Pancreas (tissue), 10 donors: ENCODE measurements around the gene SLC34A3. TPM values are rescaled to one million over a fixed set of nuclear protein-coding genes. Genes with fewer than 3 reads are reported as not detected.

Source experiments
- ATAC-seq, 4 donors: fragments of 200-7000 bp; cut with Tn5 transposase; one replicate each; pipeline versions ENCODE4 v1.8.0 to v1.9.1; 2020; ENCODE audit warnings: mild to moderate bottlenecking in 4 of 4, moderate library complexity in 4 of 4
- DNase-seq, 6 donors: peaks; one replicate each; pipeline ENCODE4 v3.0.0-alpha.2; 2020
- FAIRE-seq: peaks from 2 replicates; lab custom pipeline; 2012; peaks lifted over from hg19 to GRCh38; lab: Jason Lieb, UNC
- H3K27ac ChIP-seq, 4 donors: fragments of 200-600 bp; sonication (generic); 1 replicate in 3 of 4; 2 replicates in 1 of 4; pipeline versions ENCODE4 v1.5.0 to v1.8.0; 2020
- H3K27me3 ChIP-seq, 4 donors: fragments of 200-600 bp; one replicate each; pipeline ENCODE4 v1.8.0; 2021
- H3K36me3 ChIP-seq, 3 donors: fragments of 200-600 bp; sonication (generic) in 1 of 3; one replicate each; pipeline versions ENCODE4 v1.5.0 to v1.8.0; 2020 to 2021
- H3K4me1 ChIP-seq, 3 donors: fragments of 200-600 bp; one replicate each; pipeline ENCODE4 v1.8.0; 2021
- H3K4me3 ChIP-seq, 4 donors: fragments of 200-600 bp; sonication (generic) in 2 of 4; one replicate each; pipeline versions ENCODE4 v1.5.0 to v1.8.0; 2020 to 2021
- H3K9me3 ChIP-seq, 4 donors: fragments of 200-600 bp; one replicate each; pipeline ENCODE4 v1.8.0; 2021
- CTCF ChIP-seq, 4 donors: fragments of 200-600 bp; sonication (generic) in 3 of 4; IDR thresholded peaks; one replicate each; pipeline versions ENCODE4 v1.5.0 to v1.8.0; 2021; ENCODE audit warnings: antibody characterized with exemption in 4 of 4
- WGBS, 2 donors: extraction: QIAGEN DNeasy Blood & Tissue Kit; methylation state at CpG; one replicate each; pipeline ENCODE4 v1.1.7; 2013; 5-methylcytosine and 5-hydroxymethylcytosine counted together
- intact Hi-C, 3 donors: fragments of 100-400 bp; cut with DNase I; formaldehyde crosslinking; loops; one replicate each; pipeline versions ENCODE4 v1.11.1 to v1.14.2; 2022
- polyA plus RNA-seq, 2 donors: library from polyadenylated mRNA; stranded (reverse); fragments of 200-250 nt; gene quantifications; one replicate each; pipeline ENCODE4 v1.2.3, GENCODE V29; 2013
- total RNA-seq, 6 donors: library from RNA; stranded (reverse); fragmentation: NEBNext Ultra II Directional in 4 of 6; extraction: Animal tissue kit (Norgen Biotek cat#: 25700) in 4 of 6; gene quantifications; one replicate each; pipeline versions ENCODE4 v1.2.1 to v1.2.4, GENCODE V29; 2021 to 2023
- donor health status: healthy with polysubstance abuse.
- donor health status: DM: no; HTN: no; CAD: no; lungs with moderate emphysema.
- donor health status: DM: no; HTN: no; CAD: no.
- donor health status: control.
- donor health status: control.
- donor health status: Bipolar disorder and iron deficiency.
- donor health status: DM: yes; HTN: yes; CAD: no.
- donor health status: DM: no; HTN: no; CAD: no.
- donor health status: DM: no; HTN: no; CAD: no.
- donor health status: DM: yes; HTN: yes; CAD: no.

SLC34A3 gene
- total and polyA plus RNA-seq, 8 donors = 0.12 to 0.42 (median 0.20) TPM; not detected in 4

GRCh38 chr9:137275203-137275587 lies 44.5 kb downstream of the SLC34A3 start:
- no peak for TF ChIP-seq CTCF (IDR thresholded peaks at IDR 0.05)
- FAIRE-seq (no peak), ATAC-seq (no peak), DNase-seq (no peak)
- Histone ChIP-seq H3K27me3 (no peaks in the 10 kb centered on the region), H3K27ac (no peak overlapping the region), H3K9me3 (no peaks in the 10 kb centered on the region), H3K36me3 (peaks cover 7 to 11% (median 11%) of the 10 kb centered on the region in 3 donors), H3K4me3 (no peak overlapping the region), H3K4me1 (peaks cover 0 to 10% (median 8%) of the 10 kb centered on the region in 3 donors)
- intact Hi-C loops = loop anchor here in 1 of 3 donors (10.0 kb wide), 1 partner anchor 250 kb away; no protein-coding TSS in a partner anchor
- WGBS, 2 donors = 74 to 88% methylated on average over 10 of the region's 10 CpGs

GRCh38 chr9:137275588-137276472 lies 45.1 kb downstream of the SLC34A3 start:
- peaks cover 7 to 11% (median 11%) of the 10 kb centered on the region in 3 donors for H3K36me3 ChIP-seq
- 85 to 92% methylated on average over 24 of the region's 24 CpGs for WGBS, 2 donors
- FAIRE-seq (no peak), ATAC-seq (no peak), DNase-seq (peak in 1 of 6 donors; percentile 15)
- peaks cover 0 to 10% (median 8%) of the 10 kb centered on the region in 3 donors for H3K4me1 ChIP-seq
- TF ChIP-seq CTCF (IDR thresholded peaks at IDR 0.05) = no peak
- H3K27ac ChIP-seq = peak overlapping the region in 3 of 4 donors; percentile 76 to 91 (median 82)
- H3K27me3 ChIP-seq = no peaks in the 10 kb centered on the region
- H3K9me3 ChIP-seq = no peaks in the 10 kb centered on the region
- H3K4me3 ChIP-seq = no peak overlapping the region
- intact Hi-C loops = loop anchor here in 1 of 3 donors (10.0 kb wide), 1 partner anchor 249 kb away; no protein-coding TSS in a partner anchor

GRCh38 chr9:137276473-137277328 lies 46.0 kb downstream of the SLC34A3 start:
- FAIRE-seq (no peak), ATAC-seq (peak; percentile 54 to 64 (median 60)), DNase-seq (peak in 5 of 6 donors; percentile 57 to 84 (median 73))
- peak overlapping the region; percentile 76 to 91 (median 86) for H3K27ac ChIP-seq
- no peak for TF ChIP-seq CTCF (IDR thresholded peaks at IDR 0.05)
- H3K4me1 ChIP-seq = peaks cover 0 to 10% (median 8%) of the 10 kb centered on the region in 3 donors
- intact Hi-C loops = loop anchor here in 1 of 3 donors (10.0 kb wide), 1 partner anchor 248 kb away; no protein-coding TSS in a partner anchor
- peaks cover 7 to 11% (median 11%) of the 10 kb centered on the region in 3 donors for H3K36me3 ChIP-seq
- no peaks in the 10 kb centered on the region for H3K9me3 ChIP-seq
- H3K4me3 ChIP-seq = peak overlapping the region in 3 of 4 donors; percentile 23 to 45 (median 34)
- H3K27me3 ChIP-seq = no peaks in the 10 kb centered on the region
- 47 to 51% methylated on average over 30 of the region's 30 CpGs for WGBS, 2 donors

- 48 to 51% methylated on average over 21 to 25 of the region's 25 CpGs for WGBS, 2 donors
- no peaks in the 10 kb centered on the region for H3K9me3 ChIP-seq
- H3K27ac ChIP-seq = peak within 1 kb of the TSS; percentile 76 to 91 (median 86)
- FAIRE-seq (no peak), ATAC-seq (peak; percentile 55 to 78 (median 77)), DNase-seq (peak; percentile 65 to 89 (median 77))
- H3K4me3 ChIP-seq = peak within 1 kb of the TSS; percentile 10 to 45 (median 28)
- H3K36me3 ChIP-seq = peaks cover 3 to 5% (median 5%) of the 10 kb centered on the region in 3 donors
- intact Hi-C loops = loop anchor here in 1 of 3 donors (10.0 kb wide), 1 partner anchor 247 kb away; no protein-coding TSS in a partner anchor
- TF ChIP-seq CTCF (IDR thresholded peaks at IDR 0.05) = no peak
- H3K27me3 ChIP-seq = no peaks in the 10 kb centered on the region
- H3K4me1 ChIP-seq = peaks cover 0 to 10% (median 8%) of the 10 kb centered on the region in 3 donors
Observed at GRCh38 chr9:137277329-137278041, 46.8 kb downstream of the SLC34A3 start, which contains the start of gene TOR4A. TSS of gene TOR4A (plus strand) at chr9:137277726. CDS start at chr9:137278690, 964 bp downstream.
